SK-N-SH treated with all-trans-retinoic acid at 6 μM for 48 hours (cell line): Measurements from ENCODE around the gene TNFAIP1.

Source experiments
- ATAC-seq: fragments of 200-7000 bp; cut with Tn5 transposase; 3 replicates; pipeline ENCODE4 v1.9.1; 2020; ENCODE audit warnings: mild to moderate bottlenecking, moderate library complexity
- ARNTL ChIP-seq: fragments of 450-650 bp; formaldehyde crosslinking; IDR thresholded peaks from 2 replicates; pipeline ENCODE4 v1.5.0; 2020; ENCODE audit warnings: low read depth, mild to moderate bottlenecking, moderate library complexity, borderline replicate concordance
- BACH2 ChIP-seq: fragments of 250-450 bp; sonication (Bioruptor Pico); IDR thresholded peaks from 2 replicates; pipeline ENCODE4 v1.9.0; 2021; ENCODE audit warnings: mild to moderate bottlenecking, borderline replicate concordance
- CREB5 ChIP-seq: fragments of 250-450 bp; sonication (Bioruptor Pico); IDR thresholded peaks from 2 replicates; pipeline ENCODE4 v1.5.1; 2020; ENCODE audit warnings: low read depth, mild to moderate bottlenecking, moderate library complexity
- CSDC2 ChIP-seq: fragments of 250-450 bp; sonication (Bioruptor Pico); IDR thresholded peaks from 2 replicates; pipeline ENCODE4 v1.5.0; 2020; ENCODE audit warnings: mild to moderate bottlenecking, moderate library complexity
- ESRRG ChIP-seq: fragments of 250-450 bp; sonication (Bioruptor Pico); IDR thresholded peaks from 2 replicates; pipeline ENCODE4 v1.6.1; 2021; ENCODE audit warnings: mild to moderate bottlenecking
- GLIS3 ChIP-seq: fragments of 250-450 bp; sonication (Bioruptor Pico); IDR thresholded peaks from 2 replicates; pipeline ENCODE4 v1.5.0; 2020; ENCODE audit warnings: mild to moderate bottlenecking, moderate library complexity
- ISL1 ChIP-seq: fragments of 250-450 bp; sonication (Bioruptor Pico); IDR thresholded peaks from 2 replicates; pipeline ENCODE4 v2.1.2; 2022; ENCODE audit warnings: mild to moderate bottlenecking, moderate library complexity
- OSR1 ChIP-seq: fragments of 250-450 bp; sonication (Bioruptor Pico); IDR thresholded peaks from 2 replicates; pipeline ENCODE4 v1.8.0; 2022; ENCODE audit warnings: moderate library complexity, mild to moderate bottlenecking, inconsistent platforms
- PPARA ChIP-seq: fragments of 250-450 bp; sonication (Bioruptor Pico); IDR thresholded peaks from 2 replicates; pipeline ENCODE4 v1.5.0; 2020; ENCODE audit warnings: mild to moderate bottlenecking, borderline replicate concordance
- RARB ChIP-seq: fragments of 250-450 bp; sonication (Bioruptor Pico); IDR thresholded peaks from 2 replicates; pipeline ENCODE4 v1.8.0; 2021; ENCODE audit warnings: mild to moderate bottlenecking, moderate library complexity
- SNAI2 ChIP-seq: fragments of 250-450 bp; sonication (Bioruptor Pico); IDR thresholded peaks from 2 replicates; pipeline ENCODE4 v1.5.0; 2020; ENCODE audit warnings: mild to moderate bottlenecking, moderate library complexity
- TCF4 ChIP-seq: fragments of 250-450 bp; sonication (Bioruptor Pico); IDR thresholded peaks from 2 replicates; pipeline ENCODE4 v1.8.0; 2021; ENCODE audit warnings: mild to moderate bottlenecking, moderate library complexity, borderline replicate concordance
- TOX ChIP-seq: fragments of 250-450 bp; sonication (Bioruptor Pico); IDR thresholded peaks from 2 replicates; pipeline ENCODE4 v1.8.0; 2021; ENCODE audit warnings: mild to moderate bottlenecking, moderate library complexity, borderline replicate concordance
- ZC3H10 ChIP-seq: fragments of 250-450 bp; sonication (Bioruptor Pico); IDR thresholded peaks from 2 replicates; pipeline ENCODE4 v1.5.1; 2021; ENCODE audit warnings: mild to moderate bottlenecking, moderate library complexity
- ZFP3 ChIP-seq: fragments of 250-450 bp; sonication (Bioruptor Pico); IDR thresholded peaks from 2 replicates; pipeline ENCODE4 v1.5.0; 2020; ENCODE audit warnings: mild to moderate bottlenecking, moderate library complexity
- ZFP30 ChIP-seq: fragments of 450-650 bp; formaldehyde crosslinking; IDR thresholded peaks from 2 replicates; pipeline ENCODE4 v1.5.0; 2022; ENCODE audit warnings: mild to moderate bottlenecking, moderate library complexity
- ZNF565 ChIP-seq: fragments of 450-650 bp; formaldehyde crosslinking; conservative IDR thresholded peaks from 2 replicates; pipeline ENCODE4 v1.5.0; 2020; ENCODE audit warnings: low read depth, mild to moderate bottlenecking, moderate library complexity
- ZNF70 ChIP-seq: fragments of 450-650 bp; formaldehyde crosslinking; IDR thresholded peaks from 2 replicates; pipeline ENCODE4 v1.5.0; 2020; ENCODE audit warnings: mild to moderate bottlenecking, moderate library complexity
- ZNF8 ChIP-seq: fragments of 450-650 bp; formaldehyde crosslinking; IDR thresholded peaks from 2 replicates; pipeline ENCODE4 v1.5.0; 2020; ENCODE audit warnings: mild to moderate bottlenecking, moderate library complexity
- TF ChIP-seq, protein P1 (sequence below): fragments of 250-450 bp; sonication (Bioruptor Pico); IDR thresholded peaks from 2 replicates; pipeline ENCODE4 v1.8.0; 2021; ENCODE audit warnings: low read depth, mild to moderate bottlenecking, moderate library complexity, borderline replicate concordance
- TF ChIP-seq, protein P2 (sequence below): fragments of 250-450 bp; sonication (Bioruptor Pico); IDR thresholded peaks from 2 replicates; pipeline ENCODE4 v1.5.1; 2021; ENCODE audit warnings: mild to moderate bottlenecking, moderate library complexity
- TF ChIP-seq, protein P3 (sequence below): fragments of 250-450 bp; sonication (Bioruptor Pico); IDR thresholded peaks from 2 replicates; pipeline ENCODE4 v1.8.0; 2020; ENCODE audit warnings: mild to moderate bottlenecking, moderate library complexity, borderline replicate concordance

Gene TNFAIP1

DNA sequence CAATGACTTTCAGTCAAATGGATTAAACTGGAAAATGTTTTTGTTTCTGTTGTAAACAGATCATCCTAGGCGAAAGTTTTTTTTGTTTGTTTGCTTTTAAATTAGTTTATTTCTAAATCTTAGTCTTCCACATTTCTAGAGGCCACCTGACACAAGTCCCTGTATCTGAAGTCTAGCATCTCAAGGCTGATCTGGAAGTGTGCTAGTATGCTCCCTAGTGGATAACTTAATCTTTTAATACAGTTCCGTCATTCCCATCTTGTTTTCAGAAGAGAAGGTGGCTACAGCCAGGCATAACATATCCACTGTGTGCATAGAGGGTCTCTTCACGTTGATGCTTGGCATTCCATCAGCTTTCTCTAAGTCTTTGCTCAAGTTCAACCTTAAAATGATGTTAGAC lies 7.9 kb upstream of the TNFAIP1 start:
- ATAC-seq: peak; percentile 38; the same call in 1 of the 3 replicates

GRCh38 chr17:28328325-28328724 lies 7.2 kb upstream of the TNFAIP1 start:
- no peak for ATAC-seq
- TF ChIP-seq ZNF565 (CRISPR knock-in tag) (no peak), TCF4 (no peak), SNAI2 (CRISPR knock-in tag) (no peak), TOX (no peak)

More for the DNA sequence above, 7.9 kb upstream of the TNFAIP1 start:
- TF ChIP-seq SNAI2 (CRISPR knock-in tag) (no peak), CREB5 (no peak), TCF4 (no peak), BACH2 (no peak), ISL1 (no peak), TOX (no peak), ZNF8 (CRISPR knock-in tag) (no peak)
- TF ChIP-seq, protein P1, sequence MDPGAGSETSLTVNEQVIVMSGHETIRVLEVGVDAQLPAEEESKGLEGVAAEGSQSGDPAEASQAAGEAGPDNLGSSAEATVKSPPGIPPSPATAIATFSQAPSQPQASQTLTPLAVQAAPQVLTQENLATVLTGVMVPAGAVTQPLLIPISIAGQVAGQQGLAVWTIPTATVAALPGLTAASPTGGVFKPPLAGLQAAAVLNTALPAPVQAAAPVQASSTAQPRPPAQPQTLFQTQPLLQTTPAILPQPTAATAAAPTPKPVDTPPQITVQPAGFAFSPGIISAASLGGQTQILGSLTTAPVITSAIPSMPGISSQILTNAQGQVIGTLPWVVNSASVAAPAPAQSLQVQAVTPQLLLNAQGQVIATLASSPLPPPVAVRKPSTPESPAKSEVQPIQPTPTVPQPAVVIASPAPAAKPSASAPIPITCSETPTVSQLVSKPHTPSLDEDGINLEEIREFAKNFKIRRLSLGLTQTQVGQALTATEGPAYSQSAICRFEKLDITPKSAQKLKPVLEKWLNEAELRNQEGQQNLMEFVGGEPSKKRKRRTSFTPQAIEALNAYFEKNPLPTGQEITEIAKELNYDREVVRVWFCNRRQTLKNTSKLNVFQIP: no peak
- TF ChIP-seq, all 23 proteins: peak for 0

DNA sequence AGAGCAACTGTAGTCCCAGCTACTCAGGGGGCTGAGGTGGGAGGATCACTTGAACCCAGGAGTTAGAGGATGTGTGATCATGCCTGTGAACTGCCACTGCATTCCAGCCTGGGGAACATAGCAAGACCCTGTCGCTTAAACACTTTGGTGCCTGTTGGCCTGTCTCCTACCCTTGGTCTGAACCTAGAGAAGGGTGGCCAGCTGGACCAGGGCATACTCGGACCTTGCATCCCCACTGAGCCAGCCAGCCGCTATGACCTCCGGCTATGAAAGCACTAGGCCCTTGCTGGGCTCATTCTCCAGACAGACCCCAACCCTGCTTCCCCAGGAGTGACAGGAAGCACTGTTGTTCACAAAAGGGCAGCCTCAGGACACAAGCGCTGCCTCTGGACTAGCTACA lies 4.9 kb upstream of the TNFAIP1 start:
- ATAC-seq: no peak
- no peak for TF ChIP-seq ZFP3 (CRISPR knock-in tag)
- TF ChIP-seq, all 23 proteins: peak for 0

DNA sequence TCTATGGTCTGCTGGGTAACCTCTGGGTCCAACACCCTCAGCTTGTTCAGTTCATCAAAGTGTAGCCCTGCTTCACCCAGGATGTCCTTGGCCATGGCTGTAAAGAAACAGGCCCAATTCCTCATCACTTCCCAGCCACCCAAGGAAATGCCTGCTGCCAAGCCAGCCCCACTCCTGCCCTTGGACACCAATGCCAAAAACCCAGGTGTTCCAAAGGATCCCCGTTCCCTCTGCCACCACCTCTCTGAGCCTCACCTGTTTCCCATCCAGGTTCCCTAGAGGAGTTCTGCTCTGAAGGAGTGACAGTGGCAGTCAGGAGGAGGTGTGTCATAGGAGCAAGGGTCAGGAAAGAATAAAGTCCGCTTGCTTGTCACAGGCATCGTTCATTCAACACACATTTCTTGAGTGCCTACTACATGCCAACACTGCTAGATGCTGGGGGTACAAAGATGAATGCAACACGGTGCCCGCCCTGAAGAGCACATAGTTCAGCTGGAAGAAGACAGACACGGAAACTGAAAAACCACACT lies 3.6 kb upstream of the TNFAIP1 start:
- ATAC-seq: no peak
- TF ChIP-seq, protein P1: no peak
- no peak for TF ChIP-seq BACH2
- no peak for TF ChIP-seq CSDC2 (CRISPR knock-in tag)
- TF ChIP-seq ARNTL: no peak
- TF ChIP-seq, protein P2, sequence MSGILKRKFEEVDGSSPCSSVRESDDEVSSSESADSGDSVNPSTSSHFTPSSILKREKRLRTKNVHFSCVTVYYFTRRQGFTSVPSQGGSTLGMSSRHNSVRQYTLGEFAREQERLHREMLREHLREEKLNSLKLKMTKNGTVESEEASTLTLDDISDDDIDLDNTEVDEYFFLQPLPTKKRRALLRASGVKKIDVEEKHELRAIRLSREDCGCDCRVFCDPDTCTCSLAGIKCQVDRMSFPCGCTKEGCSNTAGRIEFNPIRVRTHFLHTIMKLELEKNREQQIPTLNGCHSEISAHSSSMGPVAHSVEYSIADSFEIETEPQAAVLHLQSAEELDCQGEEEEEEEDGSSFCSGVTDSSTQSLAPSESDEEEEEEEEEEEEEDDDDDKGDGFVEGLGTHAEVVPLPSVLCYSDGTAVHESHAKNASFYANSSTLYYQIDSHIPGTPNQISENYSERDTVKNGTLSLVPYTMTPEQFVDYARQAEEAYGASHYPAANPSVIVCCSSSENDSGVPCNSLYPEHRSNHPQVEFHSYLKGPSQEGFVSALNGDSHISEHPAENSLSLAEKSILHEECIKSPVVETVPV (CRISPR knock-in tag): no peak
- TF ChIP-seq OSR1 (CRISPR knock-in tag): no peak
- no peak for TF ChIP-seq TOX
- TF ChIP-seq SNAI2 (CRISPR knock-in tag): no peak
- TF ChIP-seq GLIS3 (CRISPR knock-in tag): no peak
- TF ChIP-seq ZFP3 (CRISPR knock-in tag): no peak
- no peak for TF ChIP-seq ZC3H10 (CRISPR knock-in tag)
- TF ChIP-seq RARB (CRISPR knock-in tag): no peak
- TF ChIP-seq ZNF565 (CRISPR knock-in tag): no peak
- no peak for TF ChIP-seq ISL1
- TF ChIP-seq, protein P3, sequence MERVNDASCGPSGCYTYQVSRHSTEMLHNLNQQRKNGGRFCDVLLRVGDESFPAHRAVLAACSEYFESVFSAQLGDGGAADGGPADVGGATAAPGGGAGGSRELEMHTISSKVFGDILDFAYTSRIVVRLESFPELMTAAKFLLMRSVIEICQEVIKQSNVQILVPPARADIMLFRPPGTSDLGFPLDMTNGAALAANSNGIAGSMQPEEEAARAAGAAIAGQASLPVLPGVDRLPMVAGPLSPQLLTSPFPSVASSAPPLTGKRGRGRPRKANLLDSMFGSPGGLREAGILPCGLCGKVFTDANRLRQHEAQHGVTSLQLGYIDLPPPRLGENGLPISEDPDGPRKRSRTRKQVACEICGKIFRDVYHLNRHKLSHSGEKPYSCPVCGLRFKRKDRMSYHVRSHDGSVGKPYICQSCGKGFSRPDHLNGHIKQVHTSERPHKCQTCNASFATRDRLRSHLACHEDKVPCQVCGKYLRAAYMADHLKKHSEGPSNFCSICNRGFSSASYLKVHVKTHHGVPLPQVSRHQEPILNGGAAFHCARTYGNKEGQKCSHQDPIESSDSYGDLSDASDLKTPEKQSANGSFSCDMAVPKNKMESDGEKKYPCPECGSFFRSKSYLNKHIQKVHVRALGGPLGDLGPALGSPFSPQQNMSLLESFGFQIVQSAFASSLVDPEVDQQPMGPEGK (CRISPR knock-in tag): no peak
- TF ChIP-seq TCF4: no peak

GRCh38 chr17:28333083-28333746 lies 2.3 kb upstream of the TNFAIP1 start:
- ATAC-seq: no peak
- no peak for TF ChIP-seq CSDC2 (CRISPR knock-in tag)
- no peak for TF ChIP-seq TCF4
- TF ChIP-seq ARNTL: no peak
- TF ChIP-seq ZC3H10 (CRISPR knock-in tag): no peak
- no peak for TF ChIP-seq ZFP30 (CRISPR knock-in tag)
- no peak for TF ChIP-seq ZFP3 (CRISPR knock-in tag)
- TF ChIP-seq, protein P3 (CRISPR knock-in tag): no peak
- no peak for TF ChIP-seq SNAI2 (CRISPR knock-in tag)
- TF ChIP-seq PPARA (CRISPR knock-in tag): no peak
- TF ChIP-seq BACH2: no peak
- TF ChIP-seq CREB5: no peak
- TF ChIP-seq ESRRG (CRISPR knock-in tag): no peak
- TF ChIP-seq TOX: no peak
- no peak for TF ChIP-seq ZNF565 (CRISPR knock-in tag)
- TF ChIP-seq ZNF70 (CRISPR knock-in tag): no peak
